Testis (tissue), 2 donors: Measurements from ENCODE around the gene LMX1A.

Experiments used
- CTCF ChIP-seq, 3 experiments: fragments of 450-650 bp in 2 of 3; fragments of 200-600 bp in 1 of 3; sonication (generic) in 1 of 3; IDR thresholded peaks; one replicate each; pipeline ENCODE4 v1.5.1; 2016 to 2019; ENCODE audit warnings: antibody characterized with exemption in 3 of 3, mild to moderate bottlenecking in 2 of 3, moderate library complexity in 1 of 3
- POLR2A ChIP-seq: fragments of 450-650 bp; IDR thresholded peaks from one replicate; pipeline ENCODE4 v1.6.1; 2017; ENCODE audit warnings: antibody characterized with exemption, mild to moderate bottlenecking, moderate library complexity

- no peak for TF ChIP-seq CTCF (IDR thresholded peaks at IDR 0.05)
- no peak for TF ChIP-seq POLR2A
Observed at GRCh38 chr1:165316153-165316772, 40.3 kb downstream of the LMX1A start.
